H9 (cell line): ENCODE results near the gene CAMP. TPM values are rescaled to one million over a fixed set of nuclear protein-coding genes. Genes with fewer than 3 reads are reported as not detected.
A peak's percentile ranks its signal among the peaks of the same experiment; 100 is the strongest.

ENCODE experiments used
- DNase-seq: peaks from one replicate; pipeline ENCODE4 v3.0.0-alpha.2; 2017
- H2AFZ ChIP-seq: one replicate; pipeline ENCODE4 v1.6.1; 2013; ENCODE audit warnings: mild to moderate bottlenecking, low read length, control low read depth, moderate library complexity
- H2AK5ac ChIP-seq: 2 replicates; pipeline ENCODE4 v1.6.1; 2013; ENCODE audit warnings: low read length, control low read depth, mixed read lengths; ENCODE audit not compliant: insufficient read length
- H2BK120ac ChIP-seq: one replicate; pipeline ENCODE4 v1.6.1; 2013; ENCODE audit warnings: low read depth, mild to moderate bottlenecking, low read length, control low read depth, inconsistent platforms; ENCODE audit not compliant: poor library complexity, severe bottlenecking
- H2BK12ac ChIP-seq: 2 replicates; pipeline ENCODE4 v1.6.1; 2013; ENCODE audit warnings: low read length, control low read depth, mixed read lengths, low read depth; ENCODE audit not compliant: insufficient read length
- H2BK15ac ChIP-seq: 2 replicates; pipeline ENCODE4 v1.6.1; 2013; ENCODE audit warnings: low read depth, low read length, control low read depth
- H2BK20ac ChIP-seq: one replicate; pipeline ENCODE4 v1.6.1; 2013; ENCODE audit warnings: low read depth, mild to moderate bottlenecking, low read length, control low read depth, inconsistent platforms; ENCODE audit not compliant: poor library complexity, severe bottlenecking
- H2BK5ac ChIP-seq: 2 replicates; pipeline ENCODE4 v1.6.1; 2013; ENCODE audit warnings: low read length, control low read depth, mixed read lengths; ENCODE audit not compliant: insufficient read length
- H3K14ac ChIP-seq: 2 replicates; pipeline ENCODE4 v1.6.1; 2013; ENCODE audit warnings: low read length, control low read depth; ENCODE audit not compliant: insufficient read depth
- H3K18ac ChIP-seq: 2 replicates; pipeline ENCODE4 v1.6.1; 2013; ENCODE audit warnings: low read depth, mild to moderate bottlenecking, mixed read lengths, low read length, control low read depth; ENCODE audit not compliant: insufficient read length
- H3K23ac ChIP-seq: 2 replicates; pipeline ENCODE4 v1.6.1; 2013; ENCODE audit warnings: low read length, control low read depth, mixed read lengths, low read depth; ENCODE audit not compliant: insufficient read length
- H3K23me2 ChIP-seq: 2 replicates; pipeline ENCODE4 v1.6.1; 2013; ENCODE audit warnings: low read depth, mild to moderate bottlenecking, mixed read lengths, low read length, control low read depth; ENCODE audit not compliant: insufficient read length, poor library complexity, severe bottlenecking
- H3K27ac ChIP-seq: 2 replicates; pipeline ENCODE4 v1.5.1; 2013; ENCODE audit warnings: low read length, control low read depth, mixed read lengths, low read depth; ENCODE audit not compliant: insufficient read length
- H3K27me3 ChIP-seq: 2 replicates; pipeline ENCODE4 v1.6.1; 2013; ENCODE audit warnings: low read length, control low read depth, inconsistent platforms; ENCODE audit not compliant: insufficient read depth
- H3K4ac ChIP-seq: 2 replicates; pipeline ENCODE4 v1.6.1; 2013; ENCODE audit warnings: low read depth, mild to moderate bottlenecking, control low read depth, inconsistent platforms, low read length, moderate library complexity
- H3K4me1 ChIP-seq: 2 replicates; pipeline ENCODE4 v1.6.1; 2013; ENCODE audit warnings: low read length, control low read depth, inconsistent platforms; ENCODE audit not compliant: insufficient read depth
- H3K4me2 ChIP-seq: 2 replicates; pipeline ENCODE4 v1.6.1; 2013; ENCODE audit warnings: low read length, control low read depth, mixed read lengths; ENCODE audit not compliant: insufficient read length, insufficient read depth
- H3K56ac ChIP-seq: 2 replicates; pipeline ENCODE4 v1.6.1; 2013; ENCODE audit warnings: low read depth, mild to moderate bottlenecking, mixed read lengths, low read length, control low read depth; ENCODE audit not compliant: insufficient read length
- H3K79me1 ChIP-seq: 2 replicates; pipeline ENCODE4 v1.6.1; 2013; ENCODE audit warnings: low read depth, mild to moderate bottlenecking, moderate library complexity, low read length, control low read depth, inconsistent platforms; ENCODE audit not compliant: insufficient read depth, poor library complexity, severe bottlenecking
- H3K79me2 ChIP-seq: 2 replicates; pipeline ENCODE4 v1.6.1; 2013; ENCODE audit warnings: low read length, control low read depth, inconsistent platforms; ENCODE audit not compliant: insufficient read depth
- H3K9ac ChIP-seq: 2 replicates; pipeline ENCODE4 v1.6.1; 2013; ENCODE audit warnings: low read length, control low read depth, mixed read lengths; ENCODE audit not compliant: insufficient read length; ENCODE audit errors: extremely low read depth
- H3K9me3 ChIP-seq: one replicate; pipeline ENCODE4 v1.6.1; 2013; ENCODE audit warnings: low read depth, low read length, inconsistent platforms; ENCODE audit not compliant: control insufficient read depth
- H3T11ph ChIP-seq: one replicate; pipeline ENCODE4 v1.6.1; 2013; ENCODE audit warnings: mild to moderate bottlenecking, low read length, control low read depth, inconsistent platforms
- H4K20me1 ChIP-seq: one replicate; pipeline ENCODE4 v1.6.1; 2013; ENCODE audit not compliant: control insufficient read depth, insufficient read length, insufficient read depth
- H4K5ac ChIP-seq: 2 replicates; pipeline ENCODE4 v1.6.1; 2013; ENCODE audit warnings: low read depth, mild to moderate bottlenecking, mixed read lengths, low read length, control low read depth; ENCODE audit not compliant: insufficient read length
- H4K8ac ChIP-seq: replicated peaks from 2 replicates; pipeline ENCODE4 v1.6.1; 2013; ENCODE audit warnings: low read length, control low read depth, mixed read lengths, low read depth; ENCODE audit not compliant: insufficient read length
- H4K91ac ChIP-seq: 2 replicates; pipeline ENCODE4 v1.6.1; 2013; ENCODE audit warnings: low read depth, mild to moderate bottlenecking, moderate library complexity, mixed read lengths, low read length, control low read depth; ENCODE audit not compliant: insufficient read length
- H3K27ac Mint-ChIP-seq, 3 experiments: 2 replicates in 2 of 3; 3 replicates in 1 of 3; pipeline ENCODE4 v1.8.0; 2020 to 2021; ENCODE audit warnings: mixed read lengths in 3 of 3, mild to moderate bottlenecking in 1 of 3, moderate library complexity in 1 of 3
- H3K27me3 Mint-ChIP-seq: 2 replicates; pipeline ENCODE4 v1.8.0; 2021; ENCODE audit warnings: low read depth, mild to moderate bottlenecking, moderate library complexity, mixed read lengths
- H3K36me3 Mint-ChIP-seq, 3 experiments: 2 replicates in 2 of 3; 3 replicates in 1 of 3; pipeline ENCODE4 v1.8.0; 2020 to 2021; ENCODE audit warnings: low read depth in 3 of 3, mixed read lengths in 3 of 3; ENCODE audit not compliant: insufficient read depth in 1 of 3
- H3K4me1 Mint-ChIP-seq, 2 experiments: 2 replicates each; pipeline ENCODE4 v1.8.0; 2020; ENCODE audit warnings: mixed read lengths in 2 of 2
- H3K4me3 Mint-ChIP-seq, 2 experiments: 2 replicates in 1 of 2; 3 replicates in 1 of 2; pipeline ENCODE4 v1.8.0; 2020 to 2021; ENCODE audit warnings: mild to moderate bottlenecking in 2 of 2, mixed read lengths in 2 of 2, moderate library complexity in 1 of 2
- H3K9me3 Mint-ChIP-seq, 2 experiments: 2 replicates in 1 of 2; 3 replicates in 1 of 2; pipeline ENCODE4 v1.8.0; 2020; ENCODE audit warnings: mild to moderate bottlenecking in 2 of 2, mixed read lengths in 2 of 2, moderate library complexity in 1 of 2
- CTCF ChIP-seq: fragments of 200-600 bp; sonication (generic); conservative IDR thresholded peaks from 3 replicates; pipeline ENCODE4 v1.8.0; 2021; ENCODE audit warnings: antibody characterized with exemption, mild to moderate bottlenecking
- WGBS: extraction: QIAGEN DNeasy Blood & Tissue Kit; methylation state at CpG from one replicate; pipeline ENCODE4 v1.1.7; 2013; ENCODE audit warnings: missing lambda C conversion rate, low lambda C conversion rate, mixed read lengths; ENCODE audit not compliant: insufficient read length; ENCODE audit errors: extremely low coverage; 5-methylcytosine and 5-hydroxymethylcytosine counted together
- total RNA-seq: library from RNA; stranded (reverse); gene quantifications from 2 replicates; pipeline ENCODE4 v1.2.1, GENCODE V29; 2021

CAMP gene
- total RNA-seq, 1 experiment from 2014 or later, result not detected

DNA sequence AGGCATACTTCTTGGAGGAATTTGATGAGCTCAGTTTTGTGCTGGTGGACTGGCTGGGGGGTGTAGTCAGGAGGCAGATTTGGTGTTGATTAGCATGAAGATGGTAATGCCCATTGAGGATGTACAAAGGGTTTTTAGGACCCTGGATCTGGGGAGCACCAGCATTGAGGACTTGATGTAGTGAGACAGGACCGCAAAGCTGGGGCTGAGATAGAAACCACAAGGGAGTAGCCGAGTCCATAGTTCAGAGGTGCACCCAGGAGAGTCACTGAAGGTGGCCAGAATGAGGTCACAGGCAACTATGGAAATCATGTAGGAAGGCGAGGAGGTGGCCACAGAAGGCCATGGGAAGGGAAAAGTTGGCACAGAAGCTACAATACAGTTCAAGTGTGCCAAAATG is 32.4 kb upstream of the CAMP start:
- Histone ChIP-seq H3K4me2 (no peak overlapping the region), H2BK20ac (no peak overlapping the region)

More for the DNA sequence above, 32.4 kb upstream of the CAMP start:
- no peaks in the 10 kb centered on the region for H3K27me3 ChIP-seq
- peaks cover 7% of the 10 kb centered on the region; the same call in 1 of the 2 replicates for H3K4me1 ChIP-seq
- H4K8ac ChIP-seq, result no peak overlapping the region
- no peak overlapping the region for H4K91ac ChIP-seq
- H3K4me1 Mint-ChIP-seq, result peaks cover 34 to 41% of the 10 kb centered on the region in 2 experiments
- H4K20me1 ChIP-seq, result no peaks in the 10 kb centered on the region
- no peak overlapping the region for H3K27ac ChIP-seq
- H3K9me3 Mint-ChIP-seq, result no peaks in the 10 kb centered on the region; a peak in 1 of 5 replicates
- H3K4ac ChIP-seq, result no peak overlapping the region
- H3K14ac ChIP-seq, result no peak overlapping the region
- H3K27ac Mint-ChIP-seq, result peak overlapping the region; percentile 57 to 98 (median 91); a peak in 5 of 7 replicates
- no peak overlapping the region for H3T11ph ChIP-seq
- H3K23ac ChIP-seq, result no peak overlapping the region
- H2AK5ac ChIP-seq, result no peak overlapping the region
- H3K79me1 ChIP-seq, result peaks cover 4% of the 10 kb centered on the region
- H3K9ac ChIP-seq, result no peak overlapping the region
- no peak overlapping the region for H2AFZ ChIP-seq
- H3K27me3 Mint-ChIP-seq, result peaks cover 3% of the 10 kb centered on the region; the same call in 1 of the 2 replicates
- H2BK15ac ChIP-seq, result no peak overlapping the region
- H3K36me3 Mint-ChIP-seq, result peaks cover 12 to 14% (median 13%) of the 10 kb centered on the region in 3 experiments
- no peak for DNase-seq
- peaks cover 11% of the 10 kb centered on the region; the same call in 1 of the 2 replicates for H3K79me2 ChIP-seq
- H4K5ac ChIP-seq, result no peak overlapping the region
- no CpG with 5 or more reads among the region's 3 CpGs for WGBS
- no peak for TF ChIP-seq CTCF
- peaks cover 9% of the 10 kb centered on the region for H3K23me2 ChIP-seq
- H3K18ac ChIP-seq, result no peak overlapping the region
- peak overlapping the region; percentile 36 to 46; a peak in 3 of 5 replicates for H3K4me3 Mint-ChIP-seq
- no peak overlapping the region for H2BK12ac ChIP-seq
- H2BK120ac ChIP-seq, result no peak overlapping the region
- no peak overlapping the region for H3K56ac ChIP-seq
- no peaks in the 10 kb centered on the region for H3K9me3 ChIP-seq
- no peak overlapping the region for H2BK5ac ChIP-seq
